Progenitor cell of endocrine pancreas (in vitro differentiated cells): ENCODE measurements around the gene SH2D1B. TPM values are rescaled to one million over a fixed set of nuclear protein-coding genes. Genes with fewer than 3 reads are reported as not detected.

Source experiments
- DNase-seq: peaks from one replicate; pipeline ENCODE4 v3.0.0; 2021; ENCODE audit warnings: low spot score; ENCODE audit not compliant: unreplicated experiment
- H3K27ac Mint-ChIP-seq: 2 replicates; pipeline ENCODE4 v1.8.0; 2021; ENCODE audit warnings: mild to moderate bottlenecking, moderate library complexity, mixed read lengths
- H3K27me3 Mint-ChIP-seq: 2 replicates; pipeline ENCODE4 v1.8.0; 2021; ENCODE audit warnings: mixed read lengths
- H3K36me3 Mint-ChIP-seq: 2 replicates; pipeline ENCODE4 v1.8.0; 2022; ENCODE audit warnings: mixed read lengths; ENCODE audit not compliant: insufficient read depth
- H3K4me1 Mint-ChIP-seq: 2 replicates; pipeline ENCODE4 v1.8.0; 2021; ENCODE audit warnings: low read depth, mixed read lengths
- H3K4me3 Mint-ChIP-seq: 2 replicates; pipeline ENCODE4 v1.8.0; 2021; ENCODE audit warnings: low read depth, mild to moderate bottlenecking, moderate library complexity, mixed read lengths
- H3K9me3 Mint-ChIP-seq: 2 replicates; pipeline ENCODE4 v1.8.0; 2021; ENCODE audit warnings: low read depth, mixed read lengths
- total RNA-seq: library from RNA; stranded (reverse); gene quantifications from 2 replicates; pipeline ENCODE4 v1.2.1, GENCODE V29; 2021
- TF ChIP-seq, protein P1 (sequence below): fragments of 200-600 bp; sonication (generic); IDR thresholded peaks from one replicate; pipeline ENCODE4 v1.5.0; 2021; ENCODE audit warnings: antibody characterized with exemption, mild to moderate bottlenecking; ENCODE audit not compliant: unreplicated experiment

The SH2D1B gene
- total RNA-seq, 1 donor from 2014 or later = not detected

DNA sequence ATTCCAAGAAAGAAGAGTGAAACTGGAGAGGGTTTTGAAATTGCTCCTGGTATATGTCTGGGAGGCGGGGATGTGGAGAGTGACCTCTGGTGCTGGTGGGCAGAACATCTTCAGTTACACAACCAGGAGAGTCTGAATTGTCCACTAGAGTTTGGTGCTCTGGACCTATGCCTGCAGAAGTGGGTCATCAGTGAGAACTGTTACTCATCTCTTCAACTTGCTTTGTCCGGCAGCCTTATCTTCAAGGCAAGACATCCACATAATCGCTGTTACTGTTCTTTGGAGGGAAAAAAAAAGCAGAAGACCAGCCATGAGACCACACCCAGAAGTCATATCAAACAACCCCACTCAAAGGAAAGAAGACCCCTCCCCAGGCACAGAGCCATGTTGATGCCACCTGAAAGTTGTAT, 14.9 kb downstream of the SH2D1B start:
- Mint-ChIP-seq H3K4me3 (no peak overlapping the region), H3K4me1 (no peaks in the 10 kb centered on the region), H3K27me3 (peaks cover 32% of the 10 kb centered on the region), H3K9me3 (no peaks in the 10 kb centered on the region), H3K27ac (no peak overlapping the region), H3K36me3 (no peaks in the 10 kb centered on the region)
- TF ChIP-seq, protein P1, sequence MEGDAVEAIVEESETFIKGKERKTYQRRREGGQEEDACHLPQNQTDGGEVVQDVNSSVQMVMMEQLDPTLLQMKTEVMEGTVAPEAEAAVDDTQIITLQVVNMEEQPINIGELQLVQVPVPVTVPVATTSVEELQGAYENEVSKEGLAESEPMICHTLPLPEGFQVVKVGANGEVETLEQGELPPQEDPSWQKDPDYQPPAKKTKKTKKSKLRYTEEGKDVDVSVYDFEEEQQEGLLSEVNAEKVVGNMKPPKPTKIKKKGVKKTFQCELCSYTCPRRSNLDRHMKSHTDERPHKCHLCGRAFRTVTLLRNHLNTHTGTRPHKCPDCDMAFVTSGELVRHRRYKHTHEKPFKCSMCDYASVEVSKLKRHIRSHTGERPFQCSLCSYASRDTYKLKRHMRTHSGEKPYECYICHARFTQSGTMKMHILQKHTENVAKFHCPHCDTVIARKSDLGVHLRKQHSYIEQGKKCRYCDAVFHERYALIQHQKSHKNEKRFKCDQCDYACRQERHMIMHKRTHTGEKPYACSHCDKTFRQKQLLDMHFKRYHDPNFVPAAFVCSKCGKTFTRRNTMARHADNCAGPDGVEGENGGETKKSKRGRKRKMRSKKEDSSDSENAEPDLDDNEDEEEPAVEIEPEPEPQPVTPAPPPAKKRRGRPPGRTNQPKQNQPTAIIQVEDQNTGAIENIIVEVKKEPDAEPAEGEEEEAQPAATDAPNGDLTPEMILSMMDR = no peak
- DNase-seq = no peak

DNA sequence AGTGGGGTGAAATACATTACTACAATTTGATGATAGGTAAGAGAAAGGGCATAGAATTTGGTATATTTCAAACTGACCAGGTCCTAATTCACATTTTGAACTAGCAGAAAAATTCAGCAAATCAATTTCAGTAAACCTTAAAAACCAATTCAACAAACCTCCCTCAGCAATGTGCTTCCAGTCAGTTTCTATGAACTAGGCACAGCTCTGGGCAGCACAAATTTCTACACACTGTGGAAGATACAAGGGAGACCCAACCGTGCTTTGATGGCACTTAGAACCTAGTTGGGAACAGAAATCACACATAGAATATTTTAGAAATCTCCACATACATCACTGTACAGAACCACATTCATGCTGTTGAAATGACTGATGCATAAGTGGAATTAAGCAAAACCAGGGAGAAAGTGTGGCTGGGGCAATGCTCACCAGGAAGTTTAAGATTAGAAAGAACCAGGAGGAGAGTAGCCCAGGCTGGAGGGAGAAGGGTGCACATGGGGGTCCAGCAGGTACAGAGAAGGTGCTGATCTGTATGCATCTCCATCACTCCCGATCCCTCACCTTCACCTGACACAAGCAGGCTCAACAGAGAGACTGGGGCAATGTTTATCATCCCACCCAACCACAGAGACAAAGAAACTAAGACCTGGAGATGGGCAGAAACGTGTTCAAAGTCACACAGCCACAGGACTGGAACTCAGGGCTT, 15.6 kb downstream of the SH2D1B start:
- H3K4me3 Mint-ChIP-seq = no peak overlapping the region
- DNase-seq = no peak
- H3K27me3 Mint-ChIP-seq = peaks cover 32% of the 10 kb centered on the region
- no peaks in the 10 kb centered on the region for H3K9me3 Mint-ChIP-seq
- peaks cover 2% of the 10 kb centered on the region for H3K4me1 Mint-ChIP-seq
- TF ChIP-seq, protein P1 = no peak
- no peak overlapping the region for H3K27ac Mint-ChIP-seq
- no peaks in the 10 kb centered on the region for H3K36me3 Mint-ChIP-seq

DNA sequence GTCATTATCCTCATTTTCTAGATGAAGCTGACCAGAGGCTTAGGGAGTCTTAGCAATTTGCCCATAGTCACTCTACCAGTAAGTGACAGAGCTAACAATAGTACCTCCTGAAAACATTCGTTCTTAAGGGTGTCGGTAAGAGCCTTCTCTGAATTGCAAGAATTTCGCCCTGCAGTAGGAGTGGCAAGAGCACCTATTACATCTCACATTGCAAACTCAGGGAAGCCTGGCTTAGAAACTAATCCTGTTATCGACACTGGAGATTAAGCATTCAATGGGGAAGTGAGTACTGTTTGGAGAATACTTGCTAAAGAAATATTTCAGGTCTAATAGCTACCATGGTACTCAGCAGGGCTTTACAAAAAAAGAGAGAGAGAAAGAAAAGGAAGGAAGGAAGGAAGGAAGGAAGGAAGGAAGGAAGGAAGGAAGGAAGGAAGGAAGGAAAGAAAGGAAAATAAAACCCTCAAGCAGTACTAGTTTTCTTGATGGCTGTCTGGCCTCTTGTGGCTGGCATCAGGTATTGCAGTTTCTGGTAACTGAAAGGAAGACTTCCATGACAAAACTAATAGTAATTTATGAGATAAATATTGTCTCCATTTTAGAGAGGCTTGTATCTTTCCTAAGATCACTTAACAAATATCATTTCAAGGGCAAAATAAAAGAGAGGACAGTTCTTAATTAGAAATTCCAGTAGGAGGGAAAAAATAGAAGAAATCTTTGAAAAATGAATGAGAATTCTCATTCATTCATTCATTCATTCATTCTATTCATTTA, 20.0 kb downstream of the SH2D1B start:
- Mint-ChIP-seq H3K27ac (peak overlapping the region; percentile 0), H3K36me3 (no peaks in the 10 kb centered on the region)

DNA sequence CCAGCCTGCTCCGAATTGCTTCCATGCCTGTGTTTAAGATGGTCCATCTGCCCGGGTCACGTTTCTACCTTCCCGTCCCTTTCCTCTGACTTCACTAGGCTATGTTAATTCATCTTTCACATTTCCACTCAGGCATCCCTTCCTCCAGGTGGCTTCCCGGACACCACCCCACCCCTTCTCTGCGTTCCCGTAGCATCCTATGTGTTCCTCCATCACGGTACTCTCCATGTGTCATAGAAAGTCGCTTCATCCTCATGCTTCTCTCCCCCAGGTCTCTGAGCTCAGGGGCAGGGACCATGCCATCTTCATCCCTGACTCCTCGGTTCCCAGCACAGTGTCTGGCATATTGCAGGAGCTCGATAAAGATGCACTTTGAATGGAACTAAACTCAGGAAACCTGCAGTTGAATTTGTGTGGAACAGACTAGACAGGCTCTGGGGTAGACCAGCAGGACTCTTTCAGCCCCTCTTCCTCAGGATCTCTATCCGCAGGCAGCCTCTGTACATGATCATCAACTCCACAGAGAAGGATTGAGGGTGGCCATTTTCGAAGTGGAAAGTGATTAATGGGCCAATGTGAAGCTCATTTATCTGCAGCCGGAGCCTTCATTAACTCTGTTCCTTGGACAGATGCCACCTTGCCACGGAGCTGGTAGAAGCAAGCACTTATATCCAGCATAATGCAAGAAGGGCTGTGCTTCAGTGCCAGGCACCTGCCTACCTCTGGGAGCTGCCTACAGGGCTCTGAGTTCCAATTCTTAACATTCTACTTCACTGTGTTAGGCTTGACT, 21.3 kb downstream of the SH2D1B start:
- TF ChIP-seq, protein P1 = no peak
- no peak for DNase-seq
- peaks cover 20% of the 10 kb centered on the region for H3K4me1 Mint-ChIP-seq
- no peak overlapping the region for H3K4me3 Mint-ChIP-seq
- no peaks in the 10 kb centered on the region for H3K36me3 Mint-ChIP-seq
- H3K27me3 Mint-ChIP-seq = peaks cover 4% of the 10 kb centered on the region
- no peak overlapping the region for H3K27ac Mint-ChIP-seq
- H3K9me3 Mint-ChIP-seq = no peaks in the 10 kb centered on the region

More for the DNA sequence above, 20.0 kb downstream of the SH2D1B start:
- H3K27me3 Mint-ChIP-seq = peaks cover 15% of the 10 kb centered on the region
- H3K4me3 Mint-ChIP-seq = no peak overlapping the region
- H3K4me1 Mint-ChIP-seq = peaks cover 20% of the 10 kb centered on the region
- TF ChIP-seq, protein P1 = peak; percentile 76
- no peaks in the 10 kb centered on the region for H3K9me3 Mint-ChIP-seq
- no peak for DNase-seq

DNA sequence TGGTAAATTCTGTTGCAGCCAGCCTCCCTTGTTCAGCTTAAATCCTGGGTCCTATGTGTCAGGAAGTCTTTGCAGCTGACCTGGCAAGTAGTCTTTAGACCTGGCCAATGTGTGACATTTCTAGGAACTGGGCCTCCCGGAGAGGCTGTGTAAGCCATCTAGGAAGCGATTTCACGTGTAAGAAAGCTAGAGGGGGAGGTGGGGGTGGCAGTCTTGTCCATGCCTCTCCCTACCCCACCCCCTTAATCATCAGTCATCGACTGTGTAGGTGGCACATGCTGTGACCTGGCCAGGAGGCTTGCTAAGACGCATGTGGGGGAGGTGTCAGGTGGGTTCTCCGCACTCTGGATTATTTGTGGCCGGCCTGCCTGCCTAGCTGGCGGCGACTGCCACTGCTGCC, 22.0 kb downstream of the SH2D1B start:
- Mint-ChIP-seq H3K27me3 (peaks cover 4% of the 10 kb centered on the region), H3K9me3 (no peaks in the 10 kb centered on the region), H3K36me3 (no peaks in the 10 kb centered on the region), H3K4me1 (peaks cover 20% of the 10 kb centered on the region), H3K27ac (no peak overlapping the region), H3K4me3 (no peak overlapping the region)
- DNase-seq = no peak
- TF ChIP-seq, protein P1 = no peak
